NCI-H82 treated with DMSO at 0.1 percent for 48 hours (cell line): ENCODE results near the gene MAPK9.
"Not testable (repeated sequence)": the region's sequence is repeated elsewhere in the genome, so short reads cannot be mapped to it uniquely, and the experiment has no call there.

Source experiments
- DNase-seq: peaks from one replicate; lab custom pipeline; 2025; ENCODE audit not compliant: unreplicated experiment; lab: John Stamatoyannopoulos, UW

Gene MAPK9

GRCh38 chr5:180326989-180327565 is 35.2 kb upstream of the MAPK9 start:
- DNase-seq, result no peak

GRCh38 chr5:180324601-180324950 is 32.7 kb upstream of the MAPK9 start:
- DNase-seq, result no peak

- DNase-seq, result no peak
Observed at GRCh38 chr5:180323941-180324600, 32.2 kb upstream of the MAPK9 start.

- no peak for DNase-seq
Observed at GRCh38 chr5:180323160-180323559, 31.3 kb upstream of the MAPK9 start.

GRCh38 chr5:180318456-180319089 is 26.7 kb upstream of the MAPK9 start:
- no peak for DNase-seq

GRCh38 chr5:180316586-180316985 is 24.7 kb upstream of the MAPK9 start:
- DNase-seq, result no peak

- peak; percentile 7 for DNase-seq
Observed at GRCh38 chr5:180315762-180316212, 23.9 kb upstream of the MAPK9 start.

GRCh38 chr5:180313677-180314505 is 22.0 kb upstream of the MAPK9 start:
- DNase-seq, result peak; percentile 64

GRCh38 chr5:180311216-180311615 is 19.3 kb upstream of the MAPK9 start:
- DNase-seq, result no peak

- DNase-seq, result no peak
Observed at GRCh38 chr5:180306796-180307195, 14.9 kb upstream of the MAPK9 start.

- no peak for DNase-seq
Observed at GRCh38 chr5:180305481-180305880, 13.6 kb upstream of the MAPK9 start.

- DNase-seq, result no peak
Observed at GRCh38 chr5:180304431-180305375, 12.8 kb upstream of the MAPK9 start.

GRCh38 chr5:180304016-180304292 is 12.1 kb upstream of the MAPK9 start:
- no peak for DNase-seq

- no peak for DNase-seq
Observed at GRCh38 chr5:180303226-180304015, 11.5 kb upstream of the MAPK9 start.

GRCh38 chr5:180302256-180302655 is 10.4 kb upstream of the MAPK9 start:
- no peak for DNase-seq

- no peak for DNase-seq
Observed at GRCh38 chr5:180301253-180301652, 9.4 kb upstream of the MAPK9 start.

GRCh38 chr5:180299526-180299925 is 7.6 kb upstream of the MAPK9 start:
- no peak for DNase-seq

- DNase-seq, result not testable (repeated sequence)
Observed at GRCh38 chr5:180299014-180299413, 7.1 kb upstream of the MAPK9 start.

GRCh38 chr5:180297587-180298282 is 5.9 kb upstream of the MAPK9 start:
- DNase-seq, result no peak
